ENCODE data around the gene RRBP1.

GRCh38 chr20:17728074-17728473, 46.0 kb upstream of the RRBP1 start:
- no peak for TF ChIP-seq CTCF (IDR thresholded peaks at IDR 0.05)
- TF ChIP-seq POLR2AphosphoS5 (IDR thresholded peaks at IDR 0.05), result no peak
- TF ChIP-seq POLR2A (IDR thresholded peaks at IDR 0.05), result no peak

Data from breast epithelium (tissue), 3 donors.